C4-2B (cell line): ENCODE data around the gene SLC24A1.

ENCODE experiments used
- CTCF ChIP-seq: fragments of 450-650 bp; conservative IDR thresholded peaks from 2 replicates; pipeline ENCODE4 v1.5.1; 2017; ENCODE audit warnings: mild to moderate bottlenecking
- ZFX ChIP-seq: fragments of 450-650 bp; IDR thresholded peaks from 2 replicates; pipeline ENCODE4 v1.6.1; 2017

GRCh38 chr15:65650312-65651041 lies 28.7 kb downstream of the SLC24A1 start:
- TF ChIP-seq CTCF (no peak), ZFX (no peak)
